ENCODE results near the gene KCND2.

DNA sequence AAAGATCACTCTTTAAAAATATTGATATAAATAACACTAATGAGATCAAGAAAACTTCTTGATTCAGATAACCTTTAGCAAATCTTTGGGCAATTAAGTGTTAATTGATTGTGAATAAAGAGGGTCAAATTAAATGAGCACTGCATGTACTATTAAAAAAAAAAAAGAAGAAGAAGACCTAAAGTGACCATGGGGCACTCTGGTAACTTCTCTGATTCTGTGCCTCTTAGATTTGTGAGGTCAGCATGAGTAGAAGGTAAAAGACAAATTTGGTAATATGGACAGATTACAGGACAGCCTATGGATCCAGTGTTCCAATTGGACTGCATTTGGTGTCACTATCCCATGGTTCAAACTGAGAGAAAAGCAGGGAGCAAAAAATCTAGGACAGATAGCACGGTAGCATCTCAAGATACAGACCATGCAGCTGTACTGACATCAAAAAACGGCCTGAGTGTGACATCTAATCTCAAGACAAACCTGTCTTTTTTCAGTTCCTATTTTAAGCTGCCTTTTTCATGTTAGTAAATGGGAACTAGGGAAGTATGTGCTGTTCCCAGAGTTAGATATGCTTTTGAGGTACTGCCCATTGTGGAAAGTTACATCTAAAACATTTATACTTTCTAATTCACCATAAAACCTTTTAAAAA is 128.0 kb downstream of the KCND2 start:
- TF ChIP-seq, protein P1, sequence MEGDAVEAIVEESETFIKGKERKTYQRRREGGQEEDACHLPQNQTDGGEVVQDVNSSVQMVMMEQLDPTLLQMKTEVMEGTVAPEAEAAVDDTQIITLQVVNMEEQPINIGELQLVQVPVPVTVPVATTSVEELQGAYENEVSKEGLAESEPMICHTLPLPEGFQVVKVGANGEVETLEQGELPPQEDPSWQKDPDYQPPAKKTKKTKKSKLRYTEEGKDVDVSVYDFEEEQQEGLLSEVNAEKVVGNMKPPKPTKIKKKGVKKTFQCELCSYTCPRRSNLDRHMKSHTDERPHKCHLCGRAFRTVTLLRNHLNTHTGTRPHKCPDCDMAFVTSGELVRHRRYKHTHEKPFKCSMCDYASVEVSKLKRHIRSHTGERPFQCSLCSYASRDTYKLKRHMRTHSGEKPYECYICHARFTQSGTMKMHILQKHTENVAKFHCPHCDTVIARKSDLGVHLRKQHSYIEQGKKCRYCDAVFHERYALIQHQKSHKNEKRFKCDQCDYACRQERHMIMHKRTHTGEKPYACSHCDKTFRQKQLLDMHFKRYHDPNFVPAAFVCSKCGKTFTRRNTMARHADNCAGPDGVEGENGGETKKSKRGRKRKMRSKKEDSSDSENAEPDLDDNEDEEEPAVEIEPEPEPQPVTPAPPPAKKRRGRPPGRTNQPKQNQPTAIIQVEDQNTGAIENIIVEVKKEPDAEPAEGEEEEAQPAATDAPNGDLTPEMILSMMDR (conservative IDR thresholded peaks at IDR 0.05; ENCODE audit: low read length), result no peak
- no peak for TF ChIP-seq EZH2phosphoT487 (IDR thresholded peaks at IDR 0.05; ENCODE audit: borderline replicate concordance, low read depth, low read length)
